HG03103 (cell line): Measurements from ENCODE around the gene REX1BD.
"Not testable (repeated sequence)": the region's sequence is repeated elsewhere in the genome, so short reads cannot be mapped to it uniquely, and the experiment has no call there.

Experiments used
- ATAC-seq: cut with Tn5 transposase; IDR thresholded peaks from one replicate; pipeline ENCODE4 v1.9.1; 2021; ENCODE audit warnings: low read depth; ENCODE audit not compliant: unreplicated experiment

The REX1BD gene

DNA sequence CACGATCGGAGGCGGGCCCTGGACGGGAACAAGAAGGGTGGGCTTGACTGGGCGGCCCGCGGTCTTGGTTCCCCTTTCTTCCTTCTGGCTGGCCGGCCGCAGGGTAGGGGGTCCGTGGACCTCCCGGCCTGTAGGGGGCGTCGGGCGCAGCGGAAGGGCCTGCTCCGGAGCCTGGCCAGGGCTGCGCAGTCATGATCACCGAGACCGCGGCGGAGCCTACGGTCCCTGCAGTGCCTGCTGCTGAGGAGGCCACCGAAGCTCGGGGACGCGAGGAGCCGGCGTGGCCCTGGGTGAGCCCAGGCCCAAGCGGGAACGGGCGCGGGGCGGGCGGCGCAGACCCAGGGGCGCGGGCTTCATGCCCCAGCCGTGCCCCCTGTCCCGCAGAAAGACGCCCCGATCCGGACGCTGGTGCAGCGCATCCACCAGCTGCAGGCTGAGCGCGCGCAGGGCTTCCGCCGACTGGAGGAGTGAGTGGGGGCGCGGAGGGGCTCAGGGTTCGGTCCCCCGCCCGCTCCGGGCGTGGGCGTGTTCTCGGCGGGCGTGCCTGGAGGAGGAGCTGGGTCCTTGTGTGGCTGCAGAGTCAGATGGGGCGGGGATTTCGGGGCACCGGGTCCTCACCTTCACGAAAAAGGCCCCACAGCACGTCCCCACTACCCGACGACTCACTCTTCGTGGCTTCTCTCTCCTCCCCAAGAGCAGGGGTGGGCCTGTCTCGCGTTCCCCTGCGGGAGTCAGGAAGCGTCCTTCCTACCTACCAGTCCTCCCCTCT, at the start of gene REX1BD:
REX1BD (plus strand) TSS at position 188 of the 769 bp plus-strand sequence; CDS start at position 192, 4 bp downstream.
- ATAC-seq: peak; percentile 69

- no peak for ATAC-seq
These were observed 49.2 kb upstream of the REX1BD start for GRCh38 chr19:18539372-18539771.

DNA sequence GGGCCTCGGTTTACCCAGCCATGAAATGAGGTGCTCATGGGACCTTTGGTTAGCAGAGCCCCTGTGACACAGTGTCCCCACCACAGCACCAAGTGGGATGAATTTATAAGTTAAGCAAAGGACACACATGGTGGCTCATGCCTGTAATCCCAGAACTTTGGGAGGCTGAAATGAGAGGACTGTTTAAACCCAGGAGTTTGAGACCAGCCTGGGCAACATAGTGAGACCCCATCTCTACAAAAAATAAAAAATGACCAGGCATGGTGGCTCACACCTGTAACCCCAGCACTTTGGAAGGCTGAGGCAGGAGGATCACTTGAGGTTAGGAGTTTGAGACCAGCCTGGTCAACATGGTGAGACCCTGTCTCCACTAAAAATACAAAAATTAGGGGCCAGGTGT, 48.4 kb upstream of the REX1BD start:
- ATAC-seq: not testable (repeated sequence)

DNA sequence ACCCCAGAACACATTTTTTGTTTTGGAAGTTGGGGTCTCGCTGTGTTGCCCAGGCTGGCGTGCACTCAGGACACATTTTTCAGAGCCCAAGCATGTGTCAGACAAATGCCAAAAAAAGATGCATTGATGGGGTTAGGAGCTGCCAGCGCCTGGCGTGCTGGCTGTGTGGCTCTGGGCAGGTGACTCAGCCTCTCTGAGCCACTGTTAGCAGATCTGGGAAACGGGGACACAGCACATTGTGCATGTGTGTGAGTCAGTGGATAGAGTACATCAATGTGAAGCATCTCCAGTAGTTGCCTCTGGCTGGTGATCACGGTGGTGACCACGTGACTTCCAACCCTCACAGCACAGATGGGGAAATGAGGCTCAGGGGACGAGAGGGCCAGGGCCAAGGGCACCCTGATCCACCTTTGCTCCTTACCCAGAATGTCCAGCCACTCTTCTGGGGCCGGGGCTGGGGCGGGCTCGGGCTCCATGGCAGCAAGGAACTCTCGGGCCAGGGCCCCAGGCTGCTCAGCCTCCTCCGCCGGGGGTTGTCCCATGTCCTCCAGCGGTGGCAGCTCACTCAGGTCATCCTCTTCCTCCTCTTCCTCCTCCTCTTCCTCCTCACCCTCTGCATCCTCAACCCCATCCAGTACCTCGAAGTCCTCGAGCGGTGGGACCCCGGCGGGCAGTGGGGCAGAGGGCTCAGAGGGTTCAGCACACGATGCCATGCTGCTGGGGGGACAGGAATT, 47.2 kb upstream of the REX1BD start:
- ATAC-seq: no peak

GRCh38 chr19:18541992-18542940, 46.3 kb upstream of the REX1BD start:
- ATAC-seq: no peak

DNA sequence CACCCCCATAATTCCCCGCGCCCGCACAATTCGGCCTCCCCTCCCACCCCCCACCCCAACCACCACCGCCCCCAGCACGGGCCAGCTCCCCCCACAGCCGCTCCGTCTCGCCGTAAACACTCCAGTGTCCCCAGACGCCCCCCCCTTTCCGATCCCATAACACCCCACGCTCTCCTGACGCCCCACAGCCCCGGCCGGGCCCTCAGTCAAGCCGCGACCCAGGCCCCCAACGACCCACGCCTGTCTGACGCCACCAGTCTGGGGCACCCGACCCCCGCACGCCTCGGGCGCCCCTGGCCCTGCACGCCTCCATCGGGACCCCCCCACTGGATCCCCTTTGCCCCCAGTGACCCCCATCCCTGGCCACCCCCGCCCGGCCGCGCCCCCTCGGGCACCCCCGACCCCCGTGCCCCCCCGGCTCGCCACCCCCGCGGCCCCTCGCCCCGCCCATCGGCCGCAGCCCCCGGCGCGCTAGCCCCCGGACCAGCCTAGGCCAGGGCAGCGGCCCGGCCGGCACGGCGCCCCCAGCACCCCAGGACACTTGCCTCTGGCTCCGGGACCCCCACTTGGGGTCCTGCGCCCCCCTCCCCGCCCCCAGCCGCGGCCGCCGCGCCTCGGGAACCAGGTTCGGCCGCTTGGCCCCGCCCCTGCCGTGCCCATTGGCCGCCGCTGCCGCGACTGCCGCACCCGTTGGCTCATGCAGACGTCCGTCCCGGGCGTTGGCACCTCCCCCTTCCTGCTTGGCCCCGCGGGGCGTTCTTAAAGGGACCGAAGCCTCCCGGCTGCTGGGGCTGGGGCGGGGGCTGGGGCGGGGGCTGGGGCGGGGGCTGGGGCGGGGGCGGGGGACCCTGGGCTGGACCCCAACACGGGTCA, 45.4 kb upstream of the REX1BD start, which contains the start of gene FKBP8:
FKBP8 (minus strand) TSS at position 633 of the 873 bp plus-strand sequence. CDS start 1,603 bp downstream, outside the sequence.
- peak; percentile 85 for ATAC-seq

- ATAC-seq: peak; percentile 67
These were observed 44.7 kb upstream of the REX1BD start for GRCh38 chr19:18543814-18544475.

GRCh38 chr19:18551631-18552030, 37.0 kb upstream of the REX1BD start:
- no peak for ATAC-seq

GRCh38 chr19:18557411-18558201, 31.0 kb upstream of the REX1BD start, which contains the start of gene KXD1:
Gene KXD1, plus strand, starts transcription at chr19:18557870. Its CDS starts 4,187 bp downstream, at chr19:18562057.
- ATAC-seq: no peak

DNA sequence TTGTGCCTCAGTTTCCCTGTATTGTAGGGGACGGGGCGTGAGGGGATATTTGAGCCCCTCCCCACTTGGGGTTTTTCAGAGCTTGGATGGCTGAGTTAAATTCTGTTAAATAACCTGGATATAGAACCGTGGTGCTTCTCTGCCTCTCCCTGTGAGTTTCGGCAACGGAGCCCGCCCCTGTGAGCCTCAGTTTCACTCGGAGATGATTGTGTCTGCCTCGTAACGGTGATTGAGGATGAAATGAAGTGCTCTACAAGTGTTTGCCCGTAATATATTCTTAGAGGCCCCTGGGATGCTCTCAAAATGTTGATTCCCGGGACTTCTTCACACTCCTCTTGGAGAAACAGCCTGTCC, 30.4 kb upstream of the REX1BD start:
- no peak for ATAC-seq

GRCh38 chr19:18558604-18559003, 30.0 kb upstream of the REX1BD start:
- no peak for ATAC-seq

GRCh38 chr19:18559685-18560084, 28.9 kb upstream of the REX1BD start:
- ATAC-seq: no peak

DNA sequence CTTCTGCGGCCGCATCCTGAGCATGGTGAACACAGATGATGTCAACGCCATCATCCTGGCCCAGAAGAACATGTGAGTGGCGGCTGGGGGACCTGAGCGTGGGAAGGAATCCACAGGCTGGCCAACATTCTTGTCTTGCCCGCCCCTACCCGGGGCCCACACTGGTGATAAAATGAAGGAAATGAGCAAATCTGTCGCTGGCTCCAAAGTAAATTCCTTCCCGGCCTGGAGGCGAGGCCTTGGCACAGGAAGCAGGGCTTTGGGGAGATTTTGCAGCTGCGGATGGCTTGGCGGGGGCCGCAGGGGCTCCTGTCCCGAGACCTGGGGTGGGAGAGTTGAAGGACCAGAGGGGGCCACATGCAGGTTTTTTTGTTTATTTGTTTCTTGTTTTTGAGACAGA, 26.5 kb upstream of the REX1BD start:
- ATAC-seq: no peak

GRCh38 chr19:18566953-18567352, 21.6 kb upstream of the REX1BD start:
- ATAC-seq: no peak

GRCh38 chr19:18568367-18568766, 20.2 kb upstream of the REX1BD start:
- ATAC-seq: no peak

DNA sequence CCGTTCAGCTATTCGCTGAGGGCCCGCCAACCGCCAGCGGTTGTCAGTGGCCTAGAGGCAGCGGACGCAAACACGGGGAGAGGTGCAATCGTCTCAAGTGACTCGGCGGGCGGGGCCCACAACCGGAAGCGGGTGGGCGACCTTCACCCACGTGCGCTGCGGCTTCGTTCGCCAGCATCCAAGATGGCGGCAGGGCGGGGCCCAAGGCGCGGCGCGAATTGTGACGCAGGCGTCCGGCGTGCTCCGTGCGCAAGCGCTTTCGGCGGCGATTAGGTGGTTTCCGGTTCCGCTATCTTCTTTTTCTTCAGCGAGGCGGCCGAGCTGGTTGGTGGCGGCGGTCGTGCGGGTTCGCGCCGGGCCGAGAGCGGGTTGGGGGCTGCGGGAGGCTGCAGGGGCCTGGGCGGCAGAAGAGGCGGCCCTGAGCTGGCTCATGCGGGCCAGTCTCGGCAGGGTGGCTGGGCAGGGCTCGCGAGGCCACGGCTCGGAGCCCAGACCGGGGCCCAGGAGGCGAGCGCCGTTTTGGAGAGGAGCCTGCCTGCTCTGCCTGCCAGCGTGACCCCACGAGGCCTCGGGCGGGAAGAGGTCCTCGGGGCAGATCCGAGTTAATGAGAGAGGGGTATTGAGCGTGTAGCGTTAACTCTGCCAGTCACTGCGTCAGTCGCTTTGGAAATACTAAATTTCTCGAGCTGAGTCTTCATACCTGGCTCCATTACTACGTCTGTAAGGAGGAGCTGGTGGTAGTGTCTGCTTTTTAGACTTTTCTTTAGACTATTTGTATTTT, 16.8 kb upstream of the REX1BD start, which contains the start of gene UBA52:
UBA52 (plus strand) TSS at position 294 of the 781 bp plus-strand sequence. CDS start 1,444 bp downstream, outside the sequence.
- ATAC-seq: peak; percentile 85

- ATAC-seq: no peak
These were observed 13.8 kb upstream of the REX1BD start for GRCh38 chr19:18574691-18575291.
